HG02798 (cell line): Measurements from ENCODE around the gene AMMECR1.
"Not testable (repeated sequence)": the region's sequence is repeated elsewhere in the genome, so short reads cannot be mapped to it uniquely, and the experiment has no call there.

Experiments used
- ATAC-seq: cut with Tn5 transposase; IDR thresholded peaks from one replicate; pipeline ENCODE4 v1.9.1; 2021; ENCODE audit warnings: mild to moderate bottlenecking; ENCODE audit not compliant: unreplicated experiment, poor library complexity

Gene AMMECR1

DNA sequence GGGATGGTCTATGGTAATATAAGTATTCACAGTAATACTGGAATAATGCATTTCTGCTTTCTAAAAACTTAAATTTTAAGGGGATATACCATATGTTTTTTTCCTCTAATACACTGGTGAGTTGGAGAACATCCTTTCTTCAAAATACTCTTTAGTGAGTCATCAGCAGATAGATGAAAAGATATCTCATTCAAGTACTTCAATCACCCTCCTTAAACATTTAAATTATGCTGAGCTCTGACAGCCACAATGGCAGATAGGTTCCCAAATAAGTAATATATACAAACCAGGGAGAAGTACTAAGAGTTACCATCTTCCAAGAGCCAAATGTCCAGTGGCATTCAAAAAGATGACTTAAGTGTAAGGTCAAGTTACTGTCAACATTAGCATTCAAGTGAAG is 52.2 kb downstream of the AMMECR1 start:
- no peak for ATAC-seq

DNA sequence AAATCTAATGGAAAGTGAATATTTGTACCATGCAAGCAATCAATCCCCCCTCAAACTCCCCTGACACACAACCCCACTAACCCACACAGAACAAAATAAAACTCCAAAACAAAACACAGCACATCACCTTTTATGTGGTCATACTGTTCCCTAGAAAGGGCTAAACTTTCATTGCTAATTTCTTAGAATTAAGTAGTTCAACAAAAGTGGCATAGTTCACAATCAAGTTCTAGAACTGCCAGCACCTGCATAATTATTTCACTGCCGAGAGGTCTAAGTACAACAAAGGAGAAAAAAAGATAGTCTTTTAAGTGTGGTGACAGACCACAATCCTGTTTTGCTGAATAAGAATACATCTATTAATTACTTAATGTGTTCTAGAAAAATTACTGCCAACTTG is 58.8 kb downstream of the AMMECR1 start:
- ATAC-seq, result no peak

DNA sequence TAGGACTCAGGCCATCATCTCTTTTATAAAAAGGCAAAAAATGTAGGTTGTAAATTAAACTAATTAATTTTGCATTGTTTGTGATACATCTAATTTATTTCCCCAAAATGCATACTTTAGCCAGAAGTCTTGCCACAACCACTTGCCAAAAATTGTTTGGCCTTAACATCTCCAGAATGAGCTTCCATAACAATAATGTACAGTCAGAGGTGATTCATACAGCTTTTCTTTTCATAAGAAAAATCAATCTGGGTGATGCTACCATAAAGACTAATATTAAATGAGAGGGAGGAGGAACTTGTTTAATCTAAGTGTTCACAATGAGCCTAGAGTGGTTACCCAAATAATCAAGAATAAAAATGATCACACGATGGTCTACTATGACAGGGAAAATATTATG is 59.3 kb downstream of the AMMECR1 start:
- no peak for ATAC-seq

DNA sequence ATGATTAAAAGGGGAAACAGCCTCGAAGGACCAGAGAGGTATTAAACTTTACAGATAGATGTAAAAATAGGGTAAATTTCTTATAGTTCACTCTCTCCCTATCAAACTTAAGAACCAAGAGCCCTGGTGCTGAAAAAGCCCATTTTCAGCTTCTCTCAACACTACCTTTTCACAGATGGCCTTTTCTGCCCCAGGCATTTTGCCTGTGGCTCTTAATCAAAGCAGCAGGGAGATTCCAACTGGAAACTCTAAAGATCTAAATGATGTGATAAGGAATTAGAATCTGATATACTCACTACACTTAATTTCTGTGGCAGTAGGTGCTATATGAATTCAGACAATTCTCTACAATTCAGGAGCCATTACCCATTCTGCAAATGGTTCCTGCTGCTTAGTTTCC is 60.0 kb downstream of the AMMECR1 start:
- ATAC-seq, result no peak

DNA sequence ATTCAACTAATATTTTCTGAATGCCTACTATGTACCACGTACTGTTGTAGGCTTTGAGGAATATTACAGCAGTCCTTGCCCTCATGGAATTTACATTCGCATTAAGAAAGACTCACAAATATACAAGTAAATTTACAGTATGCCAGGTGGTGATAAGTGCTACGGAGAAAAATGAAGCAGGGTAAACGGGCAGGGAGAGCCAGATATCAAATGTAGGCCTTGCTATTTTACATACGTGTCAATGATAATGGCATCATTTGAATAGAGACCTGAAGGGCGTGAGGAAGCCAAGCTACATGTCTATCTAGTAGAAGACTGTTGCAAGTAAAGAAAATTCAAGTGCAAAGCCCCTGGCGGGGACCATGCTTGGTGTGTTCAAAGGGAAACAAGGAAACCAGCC is 65.2 kb downstream of the AMMECR1 start:
- ATAC-seq, result no peak

DNA sequence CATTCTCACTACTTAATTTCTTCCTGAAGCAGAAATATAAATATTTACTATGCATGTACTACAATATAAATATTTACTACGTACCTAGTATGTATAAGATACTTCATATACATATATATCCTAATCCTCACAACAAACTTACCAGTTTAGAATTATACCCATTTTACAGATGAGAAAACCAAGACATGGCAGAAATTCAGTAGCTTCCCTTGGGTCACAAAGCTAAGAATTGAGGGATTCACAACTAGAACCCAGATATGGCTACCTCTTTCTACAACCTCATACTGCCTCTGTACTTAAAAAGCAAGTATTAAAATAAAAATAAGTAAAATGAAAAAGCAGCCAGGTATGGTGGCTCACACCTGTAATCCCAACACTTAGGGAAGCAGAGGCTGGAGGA is 65.9 kb downstream of the AMMECR1 start:
- no peak for ATAC-seq

DNA sequence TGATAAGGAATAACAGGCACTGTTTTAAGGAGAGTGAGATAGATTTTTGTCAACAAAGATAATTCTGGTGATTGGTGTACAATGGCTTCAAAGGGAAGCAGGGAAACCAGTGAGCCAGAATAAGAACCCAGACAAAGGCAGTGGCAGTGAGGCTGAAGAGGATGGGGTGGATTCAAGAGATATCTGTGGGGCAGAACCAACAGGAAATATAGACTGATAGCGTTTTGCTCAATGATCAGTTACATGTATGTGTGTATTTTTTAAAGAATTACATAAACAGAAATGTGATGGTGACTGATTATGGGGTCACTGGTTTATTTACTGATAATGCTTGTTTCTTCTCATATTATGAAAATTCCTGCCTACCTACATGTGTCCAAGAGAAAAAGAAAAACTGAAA is 66.4 kb downstream of the AMMECR1 start:
- ATAC-seq, result no peak

DNA sequence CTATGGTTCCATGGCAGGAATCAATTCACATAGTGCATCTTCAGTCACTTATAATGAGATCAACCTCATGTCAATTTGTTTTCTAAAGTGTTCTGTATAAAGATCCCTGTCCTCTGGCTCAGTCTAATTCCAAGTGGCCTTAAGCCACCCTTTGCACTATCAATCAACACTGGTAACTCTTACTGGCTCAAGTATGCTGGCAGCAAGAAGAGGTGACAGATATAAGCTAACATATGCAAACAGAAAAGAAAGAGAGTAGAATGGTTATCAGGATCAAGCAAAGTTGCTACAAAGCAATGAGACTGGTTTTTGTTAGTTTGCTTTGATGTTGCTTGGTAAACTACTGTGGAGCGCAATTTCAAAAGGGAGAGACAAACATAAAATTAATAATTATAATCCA is 67.0 kb downstream of the AMMECR1 start:
- ATAC-seq, result no peak

DNA sequence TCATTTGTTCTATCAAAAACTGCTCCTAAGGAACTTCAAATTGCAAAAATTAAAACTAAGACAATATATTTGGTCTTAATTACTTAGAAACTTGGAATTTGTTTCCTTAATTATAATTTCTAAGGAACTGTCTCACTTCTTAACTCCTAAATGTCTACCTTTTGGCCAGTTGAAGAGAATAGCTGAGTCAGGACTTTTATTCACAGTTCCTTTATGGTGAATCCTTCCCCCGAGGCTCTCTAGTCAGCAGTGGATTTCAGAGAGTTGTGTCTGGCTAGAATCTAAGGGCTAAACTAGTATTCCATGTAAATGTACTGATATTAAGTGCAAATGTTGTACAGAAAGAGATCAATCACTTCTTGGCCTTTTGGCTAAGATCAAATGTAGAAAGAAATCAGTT is 69.3 kb downstream of the AMMECR1 start:
- ATAC-seq, result no peak

DNA sequence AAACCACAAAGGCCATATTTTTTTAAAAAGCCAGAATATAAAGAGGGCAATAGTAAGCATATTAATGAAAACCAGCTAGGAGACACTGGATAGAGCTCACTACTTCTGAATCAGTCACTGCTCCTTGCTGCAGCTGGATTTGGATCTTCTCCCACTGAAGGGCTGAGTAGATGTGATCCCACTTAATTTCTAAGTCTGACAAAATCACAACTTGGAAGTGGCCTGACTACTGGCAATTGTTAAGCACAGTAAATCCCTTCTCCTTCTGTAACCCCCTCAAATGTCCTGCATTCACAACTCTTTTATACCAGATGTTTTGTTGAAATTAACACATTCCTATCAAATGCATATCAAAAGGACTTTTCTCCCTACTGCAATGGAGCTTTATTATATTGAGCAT is 72.9 kb downstream of the AMMECR1 start:
- no peak for ATAC-seq

DNA sequence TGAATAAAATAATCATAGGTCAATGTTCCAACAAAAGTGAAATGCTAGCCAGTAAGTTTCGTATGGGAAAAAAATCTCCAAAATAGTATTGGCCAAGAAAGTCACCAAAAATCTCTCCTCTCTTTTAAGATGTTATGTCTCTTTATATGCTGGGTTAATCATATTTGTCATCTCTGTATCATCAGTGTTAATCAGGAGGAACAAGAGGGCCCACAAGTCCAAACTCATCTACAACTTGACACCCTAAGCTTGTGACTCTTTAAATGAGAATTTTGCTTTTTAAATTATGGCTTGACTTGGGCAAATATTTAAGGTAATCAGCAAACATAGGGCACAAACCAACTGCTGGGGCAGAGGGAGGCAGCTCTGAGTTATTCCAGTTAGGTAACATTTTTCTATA is 75.5 kb downstream of the AMMECR1 start:
- ATAC-seq, result no peak

DNA sequence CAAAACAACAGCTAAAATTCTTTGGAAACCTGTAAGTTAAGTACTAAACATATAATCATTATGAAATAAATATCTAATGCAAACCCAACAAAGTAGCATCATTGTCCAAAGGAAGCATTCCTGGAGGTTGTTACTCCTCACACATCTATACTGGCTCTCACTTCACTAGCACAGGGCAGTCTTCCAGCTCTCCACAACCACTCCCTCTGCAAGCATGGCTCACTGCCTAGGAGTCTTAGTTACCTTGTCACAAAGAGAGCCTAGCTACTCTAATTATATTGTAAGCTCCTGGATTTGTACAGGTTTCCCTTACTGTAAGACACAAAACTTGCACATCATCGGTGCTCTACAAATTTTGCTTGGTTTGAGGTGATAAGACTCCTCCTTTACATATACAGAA is 76.1 kb downstream of the AMMECR1 start:
- no peak for ATAC-seq

DNA sequence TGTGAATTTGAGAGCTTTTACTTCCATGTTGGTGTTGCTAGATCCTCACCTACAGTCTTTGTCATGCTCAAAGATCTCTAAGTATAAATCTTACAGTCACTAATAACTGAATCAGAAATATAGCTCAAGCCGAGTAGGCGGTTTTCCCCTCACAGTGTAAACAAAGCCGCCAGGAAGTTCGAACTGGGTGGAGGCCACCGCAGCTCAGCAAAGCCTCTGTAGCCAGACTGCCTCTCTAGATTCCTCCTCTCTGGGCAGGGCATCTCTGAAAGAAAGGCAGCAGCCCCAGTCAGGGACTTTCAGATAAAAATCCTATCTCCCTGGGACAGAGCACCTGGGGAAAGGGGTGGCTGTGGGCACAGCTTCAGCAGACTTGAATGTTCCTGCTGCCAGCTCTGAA is 79.6 kb downstream of the AMMECR1 start:
- ATAC-seq, result not testable (repeated sequence)

DNA sequence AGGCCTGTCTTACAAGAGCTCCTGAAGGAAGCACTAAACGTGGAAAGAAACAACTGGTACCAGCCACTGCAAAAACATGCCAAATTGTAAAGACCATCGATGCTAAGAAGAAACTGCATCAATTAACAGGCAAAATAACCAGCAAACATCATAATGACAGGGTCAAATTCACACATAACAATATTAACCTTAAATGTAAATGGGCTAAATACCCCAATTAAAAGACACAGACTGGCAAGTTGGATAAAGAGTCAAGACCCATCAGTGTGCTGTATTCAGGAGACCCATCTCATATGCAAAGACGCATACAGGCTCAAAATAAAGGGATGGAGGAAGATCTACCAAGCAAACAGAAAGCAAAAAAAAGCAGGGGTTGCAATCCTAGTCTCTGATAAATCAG is 86.4 kb downstream of the AMMECR1 start:
- not testable (repeated sequence) for ATAC-seq

DNA sequence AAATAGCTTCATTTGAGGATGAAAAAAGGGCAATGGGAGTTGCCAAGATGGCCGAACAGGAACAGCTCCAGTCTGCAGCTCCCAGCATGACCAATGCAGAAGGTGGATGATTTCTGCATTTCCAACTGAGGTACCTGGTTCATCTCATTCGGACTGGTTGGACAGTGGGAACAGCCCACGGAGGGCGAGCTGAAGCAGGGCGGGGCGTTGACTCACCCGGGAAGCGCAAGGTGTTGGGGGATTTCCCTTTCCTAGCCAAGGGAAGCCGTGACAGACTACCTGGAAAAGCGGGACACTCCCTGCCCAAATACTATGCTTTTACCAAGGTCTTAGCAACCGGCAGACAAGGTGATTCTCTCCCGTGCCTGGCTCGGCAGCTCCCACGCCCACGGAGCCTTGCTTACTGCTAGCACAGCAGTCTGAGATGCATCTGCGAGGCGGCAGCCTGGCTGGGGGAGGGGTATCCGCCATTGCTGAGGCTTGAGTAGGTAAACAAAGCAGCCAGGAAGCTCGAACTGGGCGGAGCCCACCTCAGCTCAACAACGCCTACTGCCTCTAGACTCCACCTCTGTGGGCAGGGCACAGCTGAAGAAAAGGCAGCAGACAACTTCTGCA is 88.3 kb downstream of the AMMECR1 start:
- not testable (repeated sequence) for ATAC-seq

DNA sequence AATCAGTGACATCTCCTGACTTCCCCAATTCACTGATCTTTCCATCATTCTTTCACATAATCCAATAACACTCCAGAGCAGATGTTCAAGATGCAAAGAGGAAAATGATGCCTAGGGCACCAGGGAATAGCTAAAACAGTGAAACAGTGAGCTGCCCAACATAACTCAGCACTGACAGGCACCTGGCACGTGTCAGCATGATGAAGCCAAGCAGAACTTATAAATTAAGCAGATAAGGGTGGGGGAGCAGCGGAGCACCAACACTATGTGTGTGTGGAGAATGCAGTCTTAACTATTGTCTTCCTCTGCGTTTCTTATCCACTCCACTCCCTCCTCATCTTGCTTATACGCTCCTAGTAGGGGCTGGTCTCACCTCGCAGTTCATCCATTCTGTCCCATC is 89.4 kb downstream of the AMMECR1 start:
- no peak for ATAC-seq

DNA sequence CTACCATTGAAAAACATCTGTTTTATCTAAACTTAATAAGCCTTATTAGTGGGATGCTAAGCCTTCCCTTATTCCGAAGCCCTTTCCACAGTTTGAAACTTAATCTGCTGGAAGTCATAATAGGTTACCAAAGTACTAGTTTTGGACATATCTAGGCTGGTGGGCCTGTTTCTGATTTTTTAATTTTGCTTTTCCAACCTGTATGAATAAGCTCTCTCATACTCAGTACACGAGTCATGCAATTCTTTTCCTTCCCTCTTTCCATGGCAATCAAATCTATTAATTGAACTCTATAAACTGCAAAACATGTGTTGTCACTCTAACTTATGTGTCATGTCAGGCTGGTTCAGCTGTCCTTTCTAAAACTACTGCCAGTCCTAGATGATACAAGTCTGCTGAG is 91.0 kb downstream of the AMMECR1 start:
- ATAC-seq, result no peak

DNA sequence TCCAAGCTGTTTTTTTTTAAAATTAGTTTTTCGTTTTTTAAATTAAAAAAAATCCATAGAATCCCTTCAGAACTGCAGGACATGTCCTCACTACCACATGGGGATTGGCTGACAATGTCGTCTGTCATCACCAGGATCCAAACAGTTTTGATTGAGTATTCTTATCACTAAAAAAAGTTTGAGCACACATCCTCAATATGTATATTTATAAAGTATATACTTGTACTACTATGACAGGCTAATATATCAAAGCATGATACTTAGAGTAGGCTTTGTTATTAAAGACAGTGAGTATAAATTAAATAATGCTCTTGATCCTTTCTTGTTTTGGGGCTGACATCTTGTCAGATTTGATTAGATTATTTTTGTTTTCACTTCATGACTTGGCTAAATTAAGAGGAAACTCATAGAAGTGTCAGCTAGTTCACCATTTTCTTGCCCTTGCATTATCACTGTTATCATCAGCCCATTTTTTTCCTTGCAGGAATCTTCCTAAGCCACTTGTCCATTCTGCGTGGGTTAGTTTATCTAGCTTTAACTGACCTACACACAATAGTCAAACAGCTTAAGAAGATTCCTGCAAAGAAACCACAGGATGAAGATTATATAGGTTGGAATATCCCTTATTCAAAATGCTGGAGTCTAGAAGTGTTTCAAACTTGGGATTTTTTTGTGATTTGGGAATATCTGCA is 92.8 kb downstream of the AMMECR1 start:
- no peak for ATAC-seq

DNA sequence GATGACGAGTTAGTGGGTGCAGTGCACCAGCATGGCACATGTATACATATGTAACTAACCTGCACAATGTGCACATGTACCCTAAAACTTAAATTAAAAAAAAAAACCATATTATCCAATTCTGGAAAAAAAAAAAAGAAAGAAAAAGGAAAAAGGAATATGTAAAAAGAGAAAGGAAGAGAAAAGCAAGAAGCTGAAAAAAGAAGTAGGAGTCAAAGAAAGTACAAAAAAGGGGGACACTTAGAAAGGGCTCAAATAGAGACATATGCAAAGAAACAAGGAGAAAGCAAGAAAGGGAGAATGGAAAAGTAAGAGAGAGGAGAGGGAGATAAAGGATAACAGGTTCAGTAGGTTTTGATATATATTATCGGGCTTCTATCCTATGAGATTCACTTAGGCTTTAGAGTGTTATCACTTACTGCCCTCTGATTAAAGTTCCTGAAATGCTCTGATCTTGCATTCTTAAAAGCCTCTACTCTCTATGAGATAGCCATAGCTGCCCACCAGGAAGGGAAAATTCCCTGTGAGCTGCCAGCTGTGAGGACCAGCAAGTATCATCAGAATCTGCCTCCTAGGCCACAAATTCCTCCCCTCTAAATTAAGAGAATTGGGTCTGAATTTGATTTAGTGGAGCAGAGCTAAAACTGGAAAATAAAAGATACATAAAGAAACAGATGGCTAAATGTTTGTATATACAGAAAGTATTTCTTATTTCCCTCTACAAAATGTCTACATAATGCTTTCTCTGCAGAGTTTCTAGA is 95.2 kb downstream of the AMMECR1 start:
- ATAC-seq, result no peak

DNA sequence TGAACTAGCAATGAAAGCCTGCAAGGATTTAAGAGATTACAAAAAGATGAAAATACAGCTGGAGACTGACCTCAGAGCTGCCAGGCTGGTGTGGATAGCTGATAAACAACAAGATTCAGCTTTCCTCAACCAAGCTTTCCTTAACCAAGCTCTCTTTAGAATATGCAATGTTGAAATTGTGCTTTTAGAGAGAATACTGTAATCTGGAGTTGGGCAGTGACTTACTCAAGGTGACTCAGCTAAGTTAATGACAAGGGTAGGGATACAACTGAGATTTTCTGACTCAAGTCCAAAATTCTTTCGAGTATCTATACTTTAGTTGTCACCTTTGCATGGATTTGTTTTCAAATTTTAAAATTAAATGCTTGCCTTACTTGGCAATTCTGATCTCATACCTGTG is 98.0 kb downstream of the AMMECR1 start:
- ATAC-seq, result no peak

DNA sequence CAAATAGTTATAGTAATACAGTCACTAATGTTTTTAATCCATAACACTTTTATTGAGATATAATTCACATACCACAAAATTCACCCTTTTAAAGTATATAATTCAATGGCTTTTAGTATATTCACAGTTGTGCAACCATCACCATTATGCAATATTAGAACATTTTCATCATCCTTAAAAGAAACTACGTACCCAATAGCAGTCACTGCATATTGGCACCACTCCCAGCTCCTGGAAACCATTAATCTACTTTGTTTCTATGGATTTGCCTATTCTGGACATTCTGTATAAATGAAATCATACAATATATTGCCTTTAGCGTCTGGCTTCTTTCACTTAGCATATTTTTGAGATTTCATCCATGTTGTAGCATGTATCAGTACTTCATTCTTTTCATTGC is 99.3 kb downstream of the AMMECR1 start:
- no peak for ATAC-seq

DNA sequence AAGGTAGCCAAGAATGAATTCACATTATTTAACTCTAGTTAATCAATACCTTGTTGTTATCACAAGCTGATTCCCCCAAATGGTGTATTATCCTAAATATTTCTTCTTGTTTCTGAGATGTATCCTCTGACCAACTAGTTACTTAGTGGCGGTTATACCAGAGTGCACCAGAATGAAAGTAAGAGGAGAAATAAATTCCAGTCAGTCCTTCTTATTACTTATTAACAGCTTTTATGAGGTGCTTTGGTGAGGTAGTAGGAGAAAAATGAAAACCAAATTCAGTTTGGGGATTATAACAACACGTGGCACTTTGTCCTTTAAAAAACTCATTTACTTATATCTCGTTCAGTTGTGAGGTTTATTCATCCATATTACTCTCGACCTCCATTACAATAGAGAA is 101.9 kb downstream of the AMMECR1 start:
- no peak for ATAC-seq
